GM18520 (cell line): ENCODE measurements around the gene GBX2.

ENCODE experiments used
- ATAC-seq: cut with Tn5 transposase; IDR thresholded peaks from one replicate; pipeline ENCODE4 v1.9.1; 2021; ENCODE audit not compliant: unreplicated experiment

The GBX2 gene

DNA sequence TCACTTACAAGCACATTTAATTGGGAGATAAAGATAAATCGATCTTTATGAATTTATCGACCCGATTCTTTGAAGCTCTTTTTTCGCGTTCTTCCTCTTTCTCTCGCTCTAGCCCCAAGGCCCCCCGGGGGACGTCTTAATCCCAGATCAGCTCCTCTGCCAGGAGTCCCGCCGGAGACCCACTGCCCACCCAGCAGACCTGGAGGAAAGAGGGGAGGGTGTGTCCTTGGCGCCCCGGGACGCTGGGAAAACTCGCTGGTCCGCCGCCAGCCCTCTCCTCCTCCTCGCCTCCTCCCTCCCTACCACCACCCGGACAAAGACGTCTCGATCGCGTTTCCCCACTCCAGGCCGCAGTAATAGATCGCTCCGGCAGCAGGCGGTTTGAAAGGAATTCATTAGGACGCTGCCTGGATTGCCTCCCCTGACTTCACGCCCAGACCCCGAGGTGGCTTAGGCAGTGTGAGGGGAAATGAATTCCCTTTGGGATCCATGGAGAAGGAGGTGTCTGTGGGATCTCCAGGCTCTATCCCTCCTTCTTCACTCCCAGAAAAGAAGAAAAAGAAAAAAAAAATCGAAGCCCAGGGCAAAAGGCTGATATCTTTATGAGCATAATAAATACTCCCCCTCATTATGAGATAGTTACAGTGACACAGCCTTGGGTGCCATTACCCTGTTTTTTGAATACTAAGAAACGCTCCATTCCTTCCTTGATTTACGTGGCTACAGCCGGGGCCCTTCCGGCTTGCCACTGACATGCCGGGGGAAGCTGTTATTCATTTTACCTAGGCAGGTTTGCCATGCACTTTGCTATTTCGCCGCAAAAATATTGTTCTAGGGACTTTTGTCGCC lies 1.8 kb upstream of the GBX2 start:
- no peak for ATAC-seq

- ATAC-seq: no peak
Observed at GRCh38 chr2:236169151-236169721, 1.1 kb upstream of the GBX2 start.

DNA sequence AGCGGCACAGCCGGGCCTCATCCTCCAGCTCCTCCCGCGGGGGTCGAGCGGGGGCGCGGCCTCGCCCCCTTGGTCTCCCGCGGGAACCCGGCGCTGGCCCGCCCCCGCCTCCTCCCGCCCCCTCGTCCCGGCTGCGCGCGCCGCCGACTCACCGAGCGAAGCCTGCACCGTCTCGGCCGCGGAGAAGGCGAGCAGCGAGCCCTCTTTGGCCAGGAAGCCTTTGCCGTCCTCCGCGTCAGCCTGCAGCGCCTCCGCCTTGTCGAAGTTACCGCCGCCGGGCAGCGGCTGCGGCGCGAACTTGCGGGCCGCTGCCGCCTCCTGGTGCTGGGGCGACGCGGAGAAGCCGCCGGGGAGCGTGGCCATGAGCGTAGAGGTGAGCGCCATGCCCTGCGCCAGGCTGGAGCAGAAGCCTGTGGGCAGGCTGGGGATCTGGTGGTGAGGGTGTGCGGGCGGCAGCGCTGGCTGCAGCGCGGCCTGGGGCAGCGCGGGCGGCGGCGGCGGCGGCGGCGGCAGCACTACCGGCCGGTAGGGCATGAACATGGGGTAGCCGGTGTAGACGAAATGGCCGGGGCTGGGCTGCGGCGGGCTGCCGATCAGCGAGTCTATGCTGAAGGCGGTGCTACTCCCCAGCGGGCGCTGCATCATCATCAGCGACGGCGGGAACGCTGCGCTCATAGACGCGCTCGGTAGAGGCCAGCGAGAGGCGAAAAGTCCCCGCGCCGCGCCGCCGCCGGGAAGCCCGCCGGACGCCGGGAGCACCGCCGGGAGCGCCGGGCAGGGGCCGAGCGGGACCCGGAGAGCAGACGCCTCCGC lies 683 bp downstream of the GBX2 start:
- no peak for ATAC-seq

GRCh38 chr2:236166796-236167296 lies 1.3 kb downstream of the GBX2 start:
- no peak for ATAC-seq

- ATAC-seq: no peak
Observed at GRCh38 chr2:236165842-236166795, 2.1 kb downstream of the GBX2 start.

- ATAC-seq: no peak
Observed at GRCh38 chr2:236164925-236165841, 3.0 kb downstream of the GBX2 start.

- no peak for ATAC-seq
Observed at GRCh38 chr2:236164201-236164924, 3.8 kb downstream of the GBX2 start.

GRCh38 chr2:236163471-236164200 lies 4.5 kb downstream of the GBX2 start:
- no peak for ATAC-seq

- no peak for ATAC-seq
Observed at GRCh38 chr2:236162882-236163470, 5.2 kb downstream of the GBX2 start.

DNA sequence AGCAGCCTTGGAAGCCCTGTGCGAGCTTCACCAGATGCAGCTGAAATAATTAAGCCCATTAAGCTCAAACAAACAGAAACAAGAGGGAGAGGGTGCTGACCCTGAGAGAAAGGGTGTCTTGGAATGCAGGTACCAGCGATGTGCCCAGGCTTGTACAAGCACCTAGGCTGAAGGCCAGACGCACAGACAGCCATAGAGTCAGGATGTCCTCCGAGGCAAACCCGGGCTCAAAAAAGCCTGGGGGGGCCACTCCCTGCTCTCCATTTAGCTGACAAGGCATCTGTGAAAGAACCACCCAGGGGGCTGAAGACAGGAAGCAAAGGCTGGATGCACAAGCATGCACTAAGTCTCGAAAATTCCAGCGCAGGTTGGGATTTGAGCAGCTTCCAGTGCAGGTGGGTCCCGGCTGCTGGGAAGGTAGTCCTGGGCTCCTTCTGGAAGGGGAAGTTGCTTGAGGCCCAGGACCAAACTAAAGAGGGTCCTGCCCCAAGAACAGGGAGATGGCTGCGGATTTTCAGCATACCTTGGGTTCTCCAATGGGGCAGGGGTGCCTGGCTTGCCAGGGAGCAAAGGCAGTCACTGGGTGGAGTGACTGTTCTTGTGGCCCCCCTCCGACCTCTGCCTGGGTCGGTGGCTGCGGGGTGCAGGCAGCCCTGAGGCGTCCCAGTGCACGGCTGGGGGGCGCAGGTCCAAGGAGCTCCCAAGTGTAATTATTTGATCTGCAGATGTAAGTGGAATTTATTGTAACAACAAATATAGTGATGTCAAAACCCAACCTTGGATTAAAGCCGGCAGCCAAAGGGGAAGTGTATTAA lies 5.9 kb downstream of the GBX2 start:
- no peak for ATAC-seq

- ATAC-seq: no peak
Observed at GRCh38 chr2:236161531-236161930, 6.7 kb downstream of the GBX2 start.

DNA sequence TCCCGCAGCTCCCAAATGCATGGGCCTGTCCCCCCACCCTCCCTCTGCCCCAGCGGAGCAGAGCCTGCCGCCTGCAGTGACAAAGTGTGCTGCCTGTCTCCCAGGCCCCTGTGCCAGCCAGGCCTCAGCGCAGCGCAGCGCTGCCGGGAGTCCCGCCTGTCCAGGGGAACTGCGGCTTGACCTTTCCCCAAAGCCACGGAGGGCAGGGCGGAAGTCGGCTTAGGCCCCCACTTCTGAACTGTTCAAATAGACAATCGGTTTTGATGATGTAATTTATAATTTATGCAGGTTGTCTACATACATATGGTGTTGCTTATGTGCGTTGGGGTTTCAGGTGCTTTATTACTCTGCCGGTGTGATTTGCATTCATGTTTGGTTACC lies 7.1 kb downstream of the GBX2 start:
- no peak for ATAC-seq

GRCh38 chr2:236160366-236161081 lies 7.7 kb downstream of the GBX2 start:
- ATAC-seq: no peak

DNA sequence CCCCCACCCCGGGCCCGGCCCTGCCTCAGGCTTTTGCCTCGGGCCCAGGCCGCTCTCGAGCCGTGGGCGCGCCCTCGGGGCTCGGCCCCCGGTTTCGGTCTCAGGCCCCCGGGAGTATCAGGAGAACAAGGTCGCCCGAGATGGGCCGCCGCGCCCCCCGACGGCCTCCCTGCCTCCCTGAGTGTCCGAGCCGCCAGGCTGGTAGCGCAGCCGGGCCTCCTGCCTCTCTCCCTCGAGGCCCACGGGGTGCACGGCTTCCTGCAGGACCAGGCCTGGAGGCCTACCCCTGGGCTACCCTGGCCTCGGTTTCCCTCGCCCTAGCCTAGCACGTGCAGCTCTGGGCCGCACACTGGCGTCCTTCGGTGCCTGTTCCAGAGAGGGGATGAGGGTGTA lies 8.4 kb downstream of the GBX2 start:
- no peak for ATAC-seq

GRCh38 chr2:236158969-236159777 lies 9.0 kb downstream of the GBX2 start:
- no peak for ATAC-seq
